CD4-positive, alpha-beta T cell treated with Interleukin-4 for 4 hours (primary cell): Measurements from ENCODE around the gene FYN.
A peak's percentile ranks its signal among the peaks of the same experiment; 100 is the strongest.

ENCODE experiments used
- DNase-seq: peaks from one replicate; pipeline ENCODE4 v3.0.0-alpha.2; 2020

FYN gene

GRCh38 chr6:111743862-111744692 lies 129.2 kb downstream of the FYN start:
- DNase-seq = no peak

DNA sequence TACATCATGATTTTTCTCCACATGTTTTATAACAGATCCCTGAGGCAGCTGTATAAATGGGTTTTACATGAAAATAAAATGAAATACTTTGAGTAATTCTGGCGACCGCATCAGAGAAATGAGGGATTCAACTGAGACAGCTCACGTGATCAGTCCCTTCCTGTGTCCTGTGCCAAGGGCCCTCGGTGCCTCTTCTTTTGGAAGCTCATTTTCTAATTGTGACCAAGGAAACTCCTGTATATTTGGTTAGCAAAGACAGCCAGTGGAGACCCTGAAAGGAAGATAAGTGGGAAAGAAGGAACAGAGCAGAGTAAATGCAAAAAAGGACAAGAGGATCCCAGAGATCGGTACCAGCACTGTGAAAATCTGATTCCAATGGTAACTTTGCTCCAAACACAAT lies 129.9 kb downstream of the FYN start:
- DNase-seq = no peak

- no peak for DNase-seq
These were observed 131.9 kb downstream of the FYN start for GRCh38 chr6:111741177-111741952.

DNA sequence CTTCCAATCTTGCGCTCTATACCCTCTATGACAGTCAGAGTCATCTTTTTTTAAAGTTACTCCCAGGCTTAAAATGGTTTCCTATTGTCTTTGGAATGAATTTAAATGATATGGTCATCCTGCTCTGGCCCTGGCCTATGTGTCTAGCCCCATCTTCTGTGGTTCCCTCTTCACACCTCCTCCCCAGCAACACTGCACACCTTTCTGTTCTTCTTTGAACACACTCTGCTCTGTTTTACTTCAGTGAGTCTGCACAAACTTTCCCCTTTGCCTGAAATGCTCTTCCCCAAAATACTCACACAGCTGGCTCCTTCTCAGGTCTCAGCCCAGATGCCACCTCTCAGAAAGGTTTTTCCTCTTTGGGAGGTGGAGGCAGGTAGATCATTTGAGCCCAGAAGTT lies 132.7 kb downstream of the FYN start:
- DNase-seq = no peak

DNA sequence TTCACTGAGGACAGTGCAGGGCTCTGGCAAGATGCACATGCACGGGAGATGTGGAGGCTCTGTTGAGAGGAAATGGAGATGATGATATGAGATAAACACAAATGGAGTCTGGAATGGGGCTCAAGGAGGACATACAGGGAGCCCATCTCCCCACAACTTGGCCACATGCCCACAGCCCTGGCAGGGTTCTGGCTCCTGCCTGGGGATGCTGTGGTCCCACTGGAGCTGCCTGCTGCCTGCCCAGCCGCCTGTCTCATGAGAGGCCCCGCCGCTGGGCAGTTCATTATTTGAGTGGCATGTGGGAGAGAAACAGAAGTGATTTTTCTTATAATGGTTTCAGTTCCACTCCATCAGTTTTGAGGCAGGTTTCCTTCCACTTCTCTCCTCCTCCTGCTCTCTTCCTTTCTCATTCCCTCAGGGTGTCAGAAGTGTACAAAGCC lies 134.0 kb downstream of the FYN start:
- no peak for DNase-seq

DNA sequence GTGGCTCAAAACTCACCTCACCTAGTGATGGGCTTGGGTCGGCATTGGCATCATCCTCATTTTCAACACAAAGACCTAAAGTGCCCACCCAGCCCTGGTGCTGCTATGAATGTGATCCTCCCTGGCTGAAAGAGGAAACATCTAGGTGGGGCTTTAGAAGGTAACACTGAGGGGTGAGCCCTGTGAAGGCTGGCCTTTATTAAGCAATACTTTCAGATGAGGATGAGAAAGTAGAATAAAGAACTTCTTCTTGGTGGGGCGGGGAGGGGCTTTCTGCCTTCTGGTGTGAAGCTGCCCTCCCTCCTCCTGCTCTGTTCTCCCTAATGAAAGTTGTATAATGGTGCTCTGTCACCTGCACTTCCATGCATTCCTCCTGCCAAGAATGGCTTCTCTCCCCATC lies 134.6 kb downstream of the FYN start:
- DNase-seq = no peak

- no peak for DNase-seq
These were observed 135.1 kb downstream of the FYN start for GRCh38 chr6:111738156-111738555.

DNA sequence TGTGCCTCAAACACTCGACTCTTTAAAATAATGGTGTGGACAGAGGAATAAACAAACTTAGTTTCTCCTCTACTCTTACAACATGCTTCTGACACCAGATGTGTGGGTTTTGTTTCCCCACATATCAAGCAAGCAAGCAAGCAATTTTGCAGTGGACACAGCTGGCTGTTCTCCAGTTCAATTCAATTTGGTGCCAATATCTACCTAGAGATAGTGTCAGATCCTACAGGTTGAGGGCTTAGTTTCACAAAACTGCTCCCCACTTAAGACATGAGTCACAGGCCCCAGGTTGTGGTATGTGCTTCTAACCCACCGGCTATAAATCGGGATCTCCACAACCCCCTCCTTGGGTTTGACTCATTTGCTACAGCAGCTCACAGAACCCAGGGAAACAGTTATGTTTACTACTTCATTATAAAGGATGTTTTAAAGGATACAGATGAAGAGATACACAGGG lies 136.2 kb downstream of the FYN start:
- peak; percentile 77 for DNase-seq

- no peak for DNase-seq
These were observed 137.1 kb downstream of the FYN start for GRCh38 chr6:111736005-111736608.

GRCh38 chr6:111734068-111735061 lies 138.9 kb downstream of the FYN start:
- DNase-seq = peak; percentile 52

- DNase-seq = no peak
These were observed 140.9 kb downstream of the FYN start for GRCh38 chr6:111732390-111732789.

DNA sequence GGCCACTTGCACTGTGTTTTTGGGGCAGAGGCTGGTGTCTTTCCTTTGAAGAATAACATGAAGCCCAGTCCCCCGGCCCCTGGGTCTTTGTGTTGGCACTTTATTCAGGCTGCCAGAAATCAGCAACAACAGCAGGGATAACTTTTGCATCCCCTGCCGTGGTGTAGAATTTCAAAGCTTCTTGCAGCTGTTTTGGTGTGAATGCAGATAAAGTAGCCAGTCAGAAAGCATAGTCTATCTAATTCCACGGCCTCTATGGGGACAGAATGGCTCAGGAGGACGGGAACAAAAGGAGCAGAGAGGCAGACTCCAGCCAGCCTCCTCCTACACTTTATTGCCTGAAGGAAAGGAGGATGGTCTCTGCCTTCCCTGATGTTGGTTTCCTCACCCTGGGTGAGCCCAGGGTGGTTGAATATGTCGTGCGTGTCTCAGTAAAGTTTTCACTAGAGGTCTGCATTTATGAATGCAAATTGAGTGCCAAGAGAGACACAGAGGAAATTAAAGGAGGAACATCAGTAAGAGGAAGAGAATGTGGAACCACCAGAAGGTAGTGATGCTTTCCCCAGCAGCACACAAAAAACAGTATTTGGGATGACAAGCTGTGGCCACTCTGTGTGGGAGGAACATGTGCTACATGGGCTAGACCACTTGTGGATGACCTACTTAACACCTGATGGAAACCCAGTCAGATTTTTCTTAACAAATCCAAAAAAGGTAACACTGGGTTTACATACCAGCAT lies 141.6 kb downstream of the FYN start:
- no peak for DNase-seq

DNA sequence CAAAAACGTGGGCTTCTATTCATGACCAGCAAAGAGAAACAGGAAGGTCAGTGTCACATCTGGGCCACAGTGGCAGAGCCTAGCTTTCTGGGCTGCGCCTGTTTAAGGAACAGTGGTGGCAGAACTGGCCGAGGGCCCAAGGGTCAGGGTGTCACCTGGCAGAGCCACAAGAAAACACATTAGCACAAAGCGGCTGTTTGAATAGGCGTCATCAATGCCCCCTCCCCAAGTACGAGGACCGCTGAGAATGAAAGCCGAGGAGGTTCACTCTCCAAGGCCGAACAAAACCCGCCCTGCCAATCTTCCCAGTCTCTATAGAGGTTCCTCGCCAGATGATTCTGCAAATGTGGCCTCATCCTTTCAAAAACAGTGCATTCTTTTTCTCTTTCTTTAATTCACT lies 142.4 kb downstream of the FYN start:
- DNase-seq = no peak

GRCh38 chr6:111727802-111728201 lies 145.4 kb downstream of the FYN start:
- no peak for DNase-seq

- DNase-seq = no peak
These were observed 146.2 kb downstream of the FYN start for GRCh38 chr6:111727041-111727440.

- no peak for DNase-seq
These were observed 147.7 kb downstream of the FYN start for GRCh38 chr6:111725446-111726112.

DNA sequence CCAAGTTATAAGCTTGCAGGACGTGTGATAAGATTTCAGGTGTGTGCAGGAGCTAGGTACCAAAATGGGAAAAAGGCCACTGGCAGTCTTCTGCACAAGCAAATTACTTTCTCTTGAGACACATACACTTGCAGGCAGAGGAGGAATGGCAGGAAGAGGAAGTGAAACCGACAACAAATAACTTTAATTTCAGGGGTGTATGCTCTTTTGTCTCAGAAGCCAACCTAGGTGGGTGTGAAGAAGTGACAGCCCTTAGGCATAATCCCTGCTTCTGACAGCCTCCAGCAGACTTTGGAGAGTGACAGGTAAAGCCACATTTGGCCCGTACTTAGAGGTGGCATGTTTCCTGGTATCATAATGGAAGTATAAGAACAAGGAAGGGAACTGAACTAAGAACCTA lies 148.7 kb downstream of the FYN start:
- peak; percentile 59 for DNase-seq

- DNase-seq = no peak
These were observed 149.2 kb downstream of the FYN start for GRCh38 chr6:111724039-111724438.

DNA sequence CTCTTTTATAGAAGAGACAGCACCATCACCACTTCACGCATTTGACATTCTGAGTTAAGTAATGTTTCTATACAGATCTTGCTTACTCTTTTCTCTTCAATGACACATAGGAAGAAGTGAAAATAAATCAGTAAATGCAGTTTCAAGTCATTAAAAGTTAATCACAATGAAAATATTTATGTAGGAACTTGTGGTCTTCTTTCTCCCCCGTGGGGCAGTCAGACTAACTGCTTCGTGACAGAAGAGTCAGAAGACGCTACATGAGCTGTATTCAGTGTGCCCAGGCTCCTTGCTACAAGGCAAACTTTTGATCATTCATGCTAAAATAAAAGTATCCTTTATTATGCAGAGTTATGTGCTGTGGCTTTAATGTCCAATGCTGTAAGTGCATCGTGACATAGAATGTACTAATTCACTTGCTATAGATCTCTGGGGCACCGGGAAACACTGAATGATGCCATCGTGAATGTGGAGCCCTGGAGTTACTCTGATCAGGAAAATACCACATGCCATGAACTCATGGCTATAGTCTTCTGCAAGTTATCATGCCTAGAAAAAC lies 149.8 kb downstream of the FYN start:
- DNase-seq = no peak

DNA sequence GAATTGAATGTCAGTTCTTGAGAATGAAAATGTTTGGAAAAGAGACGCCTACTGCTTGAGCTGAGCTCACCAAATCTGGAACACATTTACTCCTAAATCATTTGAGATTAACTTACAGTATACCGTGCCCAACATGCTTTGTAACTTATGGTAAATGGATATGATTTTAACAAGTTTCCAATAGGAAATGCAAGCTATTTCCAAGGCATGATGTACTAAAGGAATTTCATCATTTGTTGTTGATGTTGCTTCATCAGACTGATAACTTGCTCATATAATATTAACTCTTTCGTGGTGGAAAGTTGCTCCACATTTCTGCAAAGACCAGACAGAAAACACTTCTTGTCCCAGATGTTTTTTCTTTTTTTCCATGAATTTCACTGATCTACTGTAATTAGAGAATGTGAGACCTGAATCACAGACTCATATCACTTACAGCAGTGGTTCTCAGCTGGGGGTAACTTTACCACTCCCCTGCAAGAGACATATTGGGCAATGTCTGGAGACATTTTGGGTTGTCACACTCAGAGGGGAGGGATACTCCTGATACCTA lies 151.0 kb downstream of the FYN start:
- no peak for DNase-seq
